Peyer's patch (tissue), 4 donors: Measurements from ENCODE around the gene PGRMC2.

ENCODE experiments used
- POLR2A ChIP-seq, 2 donors: fragments of 450-650 bp; IDR thresholded peaks; one replicate each; pipeline ENCODE4 v1.5.1; 2017; ENCODE audit warnings: antibody characterized with exemption in 2 of 2, mild to moderate bottlenecking in 2 of 2, moderate library complexity in 2 of 2
- TF ChIP-seq, protein P1 (sequence below), 6 experiments: fragments of 450-650 bp in 4 of 6; fragments of 200-600 bp in 2 of 6; sonication (generic) in 1 of 6; IDR thresholded peaks; one replicate each; pipeline ENCODE4 v1.5.1; 2017 to 2019; ENCODE audit warnings: antibody characterized with exemption in 6 of 6, mild to moderate bottlenecking in 3 of 6, moderate library complexity in 1 of 6

DNA sequence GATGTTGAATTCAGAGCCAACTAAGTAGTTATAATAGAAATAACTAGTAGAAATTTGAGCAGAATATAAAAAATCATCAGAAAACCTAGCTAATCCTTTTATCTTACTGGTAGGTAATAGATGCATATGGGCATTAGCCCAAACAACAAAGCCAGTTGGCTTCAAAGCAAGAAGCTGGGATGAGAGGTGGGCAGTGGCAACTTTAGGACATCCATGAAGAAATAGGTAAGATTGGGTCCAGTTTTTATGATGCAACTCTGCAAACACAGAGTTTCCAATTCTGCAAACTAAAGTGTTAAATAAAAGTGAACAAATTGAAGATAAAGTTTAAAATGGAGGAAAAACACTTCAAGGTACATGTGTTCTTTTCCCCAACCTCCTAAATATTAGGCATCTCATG is 5.1 kb downstream of the PGRMC2 start:
- TF ChIP-seq, protein P1, sequence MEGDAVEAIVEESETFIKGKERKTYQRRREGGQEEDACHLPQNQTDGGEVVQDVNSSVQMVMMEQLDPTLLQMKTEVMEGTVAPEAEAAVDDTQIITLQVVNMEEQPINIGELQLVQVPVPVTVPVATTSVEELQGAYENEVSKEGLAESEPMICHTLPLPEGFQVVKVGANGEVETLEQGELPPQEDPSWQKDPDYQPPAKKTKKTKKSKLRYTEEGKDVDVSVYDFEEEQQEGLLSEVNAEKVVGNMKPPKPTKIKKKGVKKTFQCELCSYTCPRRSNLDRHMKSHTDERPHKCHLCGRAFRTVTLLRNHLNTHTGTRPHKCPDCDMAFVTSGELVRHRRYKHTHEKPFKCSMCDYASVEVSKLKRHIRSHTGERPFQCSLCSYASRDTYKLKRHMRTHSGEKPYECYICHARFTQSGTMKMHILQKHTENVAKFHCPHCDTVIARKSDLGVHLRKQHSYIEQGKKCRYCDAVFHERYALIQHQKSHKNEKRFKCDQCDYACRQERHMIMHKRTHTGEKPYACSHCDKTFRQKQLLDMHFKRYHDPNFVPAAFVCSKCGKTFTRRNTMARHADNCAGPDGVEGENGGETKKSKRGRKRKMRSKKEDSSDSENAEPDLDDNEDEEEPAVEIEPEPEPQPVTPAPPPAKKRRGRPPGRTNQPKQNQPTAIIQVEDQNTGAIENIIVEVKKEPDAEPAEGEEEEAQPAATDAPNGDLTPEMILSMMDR (IDR thresholded peaks at IDR 0.05) = no peak
- TF ChIP-seq POLR2A (IDR thresholded peaks at IDR 0.05) = no peak
